ENCODE results near the gene RANGRF.
A peak's percentile ranks its signal among the peaks of the same experiment; 100 is the strongest.

Gene RANGRF

DNA sequence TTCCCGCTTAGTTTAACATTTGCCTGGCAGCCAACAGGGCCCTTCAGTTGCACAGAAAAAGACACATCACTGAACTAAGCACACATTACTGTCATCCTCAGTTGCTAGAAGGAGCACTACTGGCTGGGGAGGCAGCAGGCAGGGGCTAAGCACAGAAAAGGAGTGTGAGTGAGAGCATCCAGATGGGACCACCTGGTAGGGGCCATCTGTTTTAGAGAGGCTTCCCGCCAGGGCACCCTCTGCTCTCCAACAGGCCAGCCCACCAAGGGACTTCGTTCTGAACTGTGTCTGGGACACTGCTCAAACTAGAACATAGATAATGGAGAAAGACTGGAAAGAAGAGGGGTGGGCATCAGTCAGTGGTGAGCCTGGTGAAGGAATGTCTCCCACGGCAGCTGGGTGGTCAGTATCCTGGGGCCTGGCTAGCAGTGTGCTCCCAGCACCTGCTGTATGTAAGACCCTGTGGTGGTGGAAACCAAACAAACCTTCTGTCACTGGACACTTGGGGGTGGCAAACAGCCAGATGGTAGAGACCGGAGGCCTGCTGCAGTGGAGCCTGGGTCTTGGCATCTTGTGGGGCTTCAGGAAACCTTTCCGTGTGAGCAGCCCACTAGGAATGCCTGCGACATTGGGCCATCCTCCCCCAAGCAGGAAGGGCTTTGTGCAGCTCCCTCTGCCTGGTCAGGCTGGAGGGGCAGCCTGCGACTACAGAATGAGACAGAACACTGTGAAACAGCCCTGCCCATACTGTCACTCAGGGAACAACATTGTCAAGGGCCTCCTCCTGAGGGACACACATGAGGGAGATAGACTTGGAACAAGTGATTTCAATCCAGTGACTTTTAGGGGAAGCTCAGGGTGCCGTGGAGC is 12.8 kb upstream of the RANGRF start:
- DNase-seq, result no peak

DNA sequence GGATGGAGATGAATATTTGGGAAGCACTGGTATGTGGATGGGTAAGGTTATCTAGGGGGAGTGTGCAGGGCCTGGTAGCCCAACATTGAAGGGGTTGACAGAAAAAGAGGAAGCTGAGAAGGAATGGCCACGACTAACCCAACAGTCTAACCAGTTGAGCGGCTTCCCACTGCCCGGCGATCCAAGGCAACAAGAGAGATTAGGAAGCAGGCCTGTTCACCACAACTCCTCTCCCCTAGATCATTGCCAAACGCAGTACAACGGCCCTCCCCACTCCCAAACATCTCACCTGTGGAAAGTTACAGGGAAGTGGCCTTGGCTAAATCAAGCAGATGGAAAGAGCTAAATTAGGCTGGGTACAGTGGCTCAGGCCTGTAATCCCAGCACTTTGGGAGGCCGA is 11.2 kb upstream of the RANGRF start:
- no peak for DNase-seq

DNA sequence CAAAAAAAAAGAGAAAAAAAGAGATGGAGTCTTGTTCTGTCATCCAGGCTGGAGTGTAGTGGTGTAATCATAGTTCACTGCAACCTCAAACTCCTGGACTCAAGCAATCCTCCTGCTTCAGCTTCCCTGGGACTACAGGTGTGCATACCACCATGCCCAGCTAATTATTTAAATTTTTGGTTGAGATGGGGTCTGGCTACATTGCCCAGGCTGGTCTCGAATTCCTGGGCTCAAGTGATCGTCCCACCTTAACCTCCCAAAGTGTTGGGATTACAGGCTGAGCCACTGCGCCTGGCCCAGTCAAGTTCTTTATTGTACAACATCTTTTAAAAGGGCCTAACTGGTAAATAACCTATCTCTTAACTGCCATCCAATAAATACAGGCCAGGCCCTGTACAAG is 6.1 kb upstream of the RANGRF start:
- DNase-seq, result no peak

DNA sequence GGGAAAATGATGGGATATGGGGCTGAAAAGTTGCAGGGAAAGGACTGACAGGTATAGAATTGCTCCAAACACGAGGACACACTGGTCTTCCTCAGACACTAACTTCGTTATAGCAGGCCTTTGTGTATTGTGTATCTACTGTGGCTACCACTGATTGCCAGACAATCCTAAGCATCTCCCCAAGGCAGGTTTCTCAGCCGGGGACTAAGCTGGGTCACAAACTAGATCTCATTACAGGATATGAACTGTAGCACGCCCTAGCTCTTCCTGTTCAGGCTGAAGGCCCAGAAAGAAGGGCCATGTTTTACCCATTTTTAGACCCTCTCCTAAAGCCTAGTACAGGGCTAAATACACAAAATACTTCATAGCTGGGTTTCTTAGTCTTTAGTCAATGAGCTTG is 5.1 kb upstream of the RANGRF start:
- no peak for DNase-seq

DNA sequence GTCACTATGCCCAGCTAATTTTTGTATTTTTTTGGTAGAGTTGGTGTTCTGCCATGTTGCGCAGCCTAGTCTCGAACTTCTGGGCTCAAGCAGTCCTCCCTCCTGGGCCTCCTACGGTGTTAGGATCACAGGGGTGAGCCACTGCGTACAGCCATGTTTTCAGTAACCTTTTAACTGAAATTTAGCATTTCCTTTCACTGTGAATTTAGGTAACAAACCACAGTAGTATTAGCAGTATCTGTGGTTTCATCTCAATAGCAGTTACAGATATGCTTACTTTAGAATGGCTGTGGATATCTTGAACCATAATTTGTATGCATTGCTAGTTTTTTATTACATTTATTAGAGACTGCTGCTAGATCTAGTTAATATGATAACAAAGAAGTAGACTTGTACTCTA is 4.3 kb upstream of the RANGRF start:
- no peak for DNase-seq

DNA sequence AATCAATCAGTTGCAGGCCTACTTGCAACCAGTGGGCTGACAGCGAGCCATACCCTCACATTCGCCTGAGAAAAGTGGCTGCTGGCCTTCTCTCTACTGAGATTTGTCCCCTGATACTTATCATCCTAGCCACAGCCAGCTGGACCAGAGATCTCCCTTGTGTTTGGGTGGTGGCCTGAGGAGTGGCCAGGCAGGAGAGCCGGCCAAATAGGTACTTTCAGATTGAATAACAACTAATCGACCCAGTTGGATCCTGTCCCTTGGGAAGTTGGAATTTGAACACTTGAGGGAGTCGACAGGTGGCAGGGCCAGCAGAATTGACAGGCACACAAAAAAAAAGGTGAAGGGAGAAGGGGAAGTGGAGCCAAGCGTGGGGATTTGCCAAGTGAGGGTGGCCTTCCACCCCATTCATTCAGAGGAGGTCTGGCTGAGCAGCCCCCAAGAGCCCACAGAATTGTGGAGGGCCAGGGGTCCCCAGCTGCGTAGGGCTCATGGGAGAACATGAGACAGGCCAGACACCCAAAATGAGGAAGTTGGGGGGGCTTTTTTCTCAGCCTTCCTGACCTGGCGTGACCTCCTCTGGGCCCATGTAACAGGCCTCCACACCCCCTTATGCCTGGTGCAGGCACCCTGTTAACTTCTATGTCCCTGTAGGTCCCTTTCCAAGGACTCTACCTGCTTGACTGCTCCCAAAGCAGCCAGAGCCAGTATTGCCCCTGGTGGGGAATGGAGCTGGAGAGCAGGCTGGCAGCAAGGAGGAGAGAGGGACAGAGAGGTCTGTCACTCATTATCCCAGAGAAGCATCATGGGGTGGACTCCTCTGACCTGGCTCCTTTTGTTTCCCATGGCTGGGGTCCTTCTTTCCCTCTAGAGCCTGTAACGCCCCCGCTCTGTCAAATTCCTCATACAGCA is 2.9 kb upstream of the RANGRF start:
- DNase-seq, result no peak

DNA sequence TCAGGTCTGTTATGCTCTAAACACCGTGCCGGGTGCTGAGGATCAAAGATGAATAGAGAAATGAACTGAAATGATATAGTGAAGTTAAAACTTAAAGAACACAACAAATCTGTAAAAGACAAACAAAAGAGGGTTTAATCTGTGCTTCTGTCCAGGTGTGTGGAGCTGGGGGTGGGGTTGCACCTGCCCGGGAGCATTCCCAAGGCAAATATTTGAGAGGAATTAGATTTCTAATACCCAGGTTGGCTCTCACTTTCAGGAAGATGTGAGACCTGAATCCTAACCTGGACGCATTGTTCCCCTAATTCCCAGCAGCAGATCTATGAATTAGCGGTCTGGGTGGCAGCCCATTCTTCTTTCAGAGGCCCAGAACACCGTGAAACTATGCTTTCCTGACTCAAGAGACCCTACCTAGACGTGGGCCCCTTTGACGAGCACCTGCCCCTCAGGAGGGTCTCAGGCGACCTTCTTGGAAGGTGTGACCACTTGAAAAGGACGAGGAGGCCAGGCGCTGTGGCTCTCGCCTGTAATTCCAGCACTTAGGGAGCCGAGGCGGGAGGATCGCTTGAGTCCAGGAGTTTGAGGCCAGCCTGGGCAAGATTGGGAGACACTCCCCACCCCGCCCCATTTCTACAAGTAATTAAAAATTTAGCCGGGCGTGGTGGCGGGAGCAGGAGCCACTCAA is 677 bp upstream of the RANGRF start:
- DNase-seq, result no peak

DNA sequence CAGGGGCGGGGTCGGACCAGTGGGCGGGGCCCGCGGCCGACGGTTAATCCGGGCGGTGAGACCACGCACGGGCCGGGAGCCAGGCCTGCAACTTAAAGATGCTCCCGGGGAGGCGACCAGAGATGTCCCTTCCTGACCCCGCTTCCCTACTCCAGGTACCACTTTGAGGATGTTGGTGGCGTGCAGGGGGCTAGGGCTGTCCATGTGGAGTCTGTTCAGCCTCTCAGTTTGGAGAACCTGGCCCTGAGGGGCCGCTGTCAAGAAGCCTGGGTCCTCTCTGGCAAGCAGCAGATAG is 580 bp downstream of the RANGRF start:
- no peak for DNase-seq

DNA sequence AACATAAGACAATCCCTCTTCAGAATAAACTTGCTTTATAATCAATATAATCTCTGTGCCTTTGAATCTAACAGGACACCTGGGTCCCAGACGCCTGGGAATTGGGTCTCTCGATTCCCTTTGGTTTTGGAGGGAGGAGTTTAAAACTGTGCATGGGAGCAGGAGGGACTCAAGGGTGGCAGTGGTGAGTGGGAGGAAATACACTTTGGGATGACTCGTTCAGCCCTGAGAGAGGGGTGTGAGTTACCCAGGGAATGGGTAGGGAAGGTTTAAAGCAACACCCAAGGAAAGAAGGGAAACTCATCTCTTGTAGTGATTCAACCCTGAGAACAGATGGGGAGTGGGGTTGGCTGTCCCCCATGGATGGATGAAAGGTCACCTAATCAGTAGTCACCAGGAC is 1.6 kb downstream of the RANGRF start:
- DNase-seq, result no peak

DNA sequence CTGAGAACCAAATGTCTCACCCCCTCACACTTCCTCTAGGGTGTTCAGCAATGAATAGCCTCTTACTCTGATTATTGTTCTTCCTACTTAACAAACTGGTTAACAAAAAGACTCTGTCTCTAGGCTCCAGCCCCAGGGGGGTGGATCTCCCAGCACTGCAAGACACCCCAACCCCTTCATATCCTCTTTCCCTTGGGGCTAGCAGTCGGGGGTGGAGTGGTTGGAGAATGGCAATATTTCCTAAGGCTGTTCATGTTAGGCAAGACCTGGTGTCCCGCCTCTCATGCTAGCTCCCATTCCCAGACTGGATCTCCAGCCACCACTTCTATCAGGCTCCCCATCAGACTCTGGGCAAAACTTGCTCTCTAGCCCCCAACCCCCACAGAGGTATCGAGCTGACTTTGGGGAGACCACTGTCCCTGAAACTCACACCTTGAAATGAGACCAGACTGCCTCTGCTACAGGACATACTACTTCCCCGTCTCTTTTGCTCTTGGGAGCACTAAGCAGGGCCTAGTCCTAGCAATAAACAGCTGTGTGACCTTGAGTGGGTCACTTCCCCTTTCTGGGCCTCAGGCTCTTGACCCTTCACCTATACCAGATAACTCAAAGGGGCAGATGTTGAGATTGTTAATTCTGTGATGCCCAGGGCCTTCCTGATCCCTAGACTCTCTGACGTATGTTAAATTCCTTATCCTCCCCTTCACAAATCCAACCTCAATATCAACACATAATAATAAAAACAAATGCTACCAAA is 4.3 kb downstream of the RANGRF start:
- DNase-seq, result no peak

DNA sequence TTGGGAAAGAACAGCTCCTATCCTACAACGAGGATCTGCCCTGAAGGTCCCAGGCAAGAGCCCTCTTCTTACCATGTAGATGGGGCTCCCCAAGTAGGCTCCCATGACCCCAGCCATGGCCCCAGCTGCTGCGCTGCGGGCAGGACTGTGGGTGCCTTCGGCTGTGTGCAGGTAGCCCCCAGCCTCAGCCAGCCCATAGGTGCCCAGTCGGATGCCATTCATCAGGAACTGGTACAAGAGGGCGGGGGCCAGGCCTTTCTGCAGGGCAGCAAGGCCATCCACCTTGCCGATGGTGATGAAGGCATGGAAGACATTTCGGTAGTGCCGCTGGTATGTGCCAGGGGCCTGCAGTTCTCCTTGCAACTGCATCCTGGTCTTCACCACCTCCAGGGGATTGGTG is 5.9 kb downstream of the RANGRF start:
- no peak for DNase-seq

DNA sequence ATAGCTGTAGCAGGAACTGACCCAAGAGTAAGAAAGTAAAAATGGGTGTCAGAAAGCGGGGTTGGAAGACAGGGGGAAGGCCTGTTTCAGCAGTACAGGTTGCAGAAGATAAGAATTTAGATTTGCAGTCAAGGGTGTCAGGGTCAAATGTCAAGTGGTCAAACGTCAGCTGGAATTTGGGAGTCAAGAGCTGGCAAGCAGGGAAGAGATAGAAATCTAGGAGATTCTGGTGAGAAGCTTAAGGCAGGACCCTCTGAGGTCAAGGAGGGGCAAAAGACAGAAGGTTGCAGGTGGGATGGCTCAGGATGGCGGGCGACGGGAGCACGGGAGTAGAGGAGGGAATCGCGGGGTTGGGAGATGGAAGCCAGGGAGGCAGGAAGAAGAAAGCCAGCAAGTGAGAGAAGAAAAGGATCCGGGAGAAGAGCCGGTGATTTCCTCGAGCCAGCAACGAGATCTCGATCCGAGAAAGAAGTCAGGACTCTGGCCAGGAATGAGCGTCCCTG is 6.4 kb downstream of the RANGRF start:
- DNase-seq, result no peak

DNA sequence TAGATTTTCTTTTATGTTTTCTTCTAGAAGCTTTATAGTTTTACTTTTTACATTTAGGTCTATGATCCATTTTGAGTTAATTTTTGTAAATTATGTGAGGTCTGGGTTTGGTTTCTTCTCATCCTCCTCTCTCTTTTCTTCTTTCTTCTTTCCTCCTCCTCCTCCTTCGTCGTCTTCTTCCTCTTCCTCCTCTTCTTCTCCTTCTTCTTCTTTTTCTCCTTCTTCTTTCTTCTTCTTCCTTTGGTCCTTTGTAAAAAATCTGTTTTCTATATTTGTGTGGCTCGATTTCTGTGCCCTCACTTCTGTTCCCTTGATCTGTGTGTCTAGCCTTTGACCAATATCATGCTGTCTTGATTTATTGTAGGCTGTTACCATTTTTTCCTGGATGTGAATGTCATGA is 11.8 kb downstream of the RANGRF start:
- DNase-seq, result no peak

DNA sequence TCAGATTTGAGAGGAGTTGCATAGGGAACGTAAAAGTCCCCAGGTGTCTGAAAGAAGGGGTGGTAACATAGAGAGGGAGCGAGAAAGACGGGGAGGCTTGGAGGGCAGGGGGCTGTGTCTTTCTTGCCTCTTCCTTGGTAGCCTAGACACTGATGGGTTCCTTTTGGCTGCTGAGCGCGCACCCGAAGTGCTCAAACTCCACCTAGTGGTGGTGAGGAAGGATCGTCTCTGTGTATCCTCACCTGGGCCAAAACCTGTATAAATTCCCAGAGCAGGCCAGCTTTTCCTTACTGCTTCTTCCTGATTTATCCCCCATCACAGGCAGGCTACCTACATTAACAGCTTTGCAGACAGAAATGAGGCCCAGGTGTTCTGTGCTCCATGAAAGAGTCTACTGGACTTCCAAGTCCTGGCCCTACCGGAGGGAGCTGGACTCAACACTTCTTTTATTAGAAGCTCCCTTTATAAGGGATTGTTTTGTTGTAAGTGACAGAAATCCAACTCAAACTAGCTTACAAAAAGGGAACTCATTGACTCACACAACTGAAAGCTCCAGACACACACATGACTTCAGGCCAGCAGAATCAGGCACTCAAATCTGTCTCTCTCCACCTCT is 12.3 kb downstream of the RANGRF start:
- DNase-seq, result peak; percentile 56

DNA sequence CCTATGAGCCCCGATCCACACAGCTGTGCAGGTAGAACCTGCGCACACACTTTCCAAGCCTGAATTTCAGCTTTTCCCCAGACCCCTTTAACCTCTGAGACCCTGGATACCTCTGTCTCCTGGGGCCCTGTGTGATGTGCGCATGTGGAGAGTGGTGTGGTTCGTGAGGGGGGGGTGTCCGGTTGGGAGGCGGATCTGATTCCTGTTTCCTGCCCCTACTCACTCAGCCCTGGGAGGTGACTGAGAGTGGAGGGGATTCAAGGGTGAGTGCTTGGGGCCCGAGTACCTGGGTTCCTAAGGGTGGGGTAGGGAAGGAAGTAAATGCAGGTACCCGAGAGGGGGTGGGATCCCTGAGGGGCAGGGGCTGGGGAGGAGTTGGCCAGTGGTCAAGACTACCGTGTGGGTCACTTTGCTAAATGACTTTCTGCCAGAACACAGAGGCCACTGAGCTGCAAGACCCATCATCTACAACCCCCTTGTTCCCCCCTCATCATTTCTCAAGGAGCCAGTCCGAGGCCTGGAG is 22.2 kb downstream of the RANGRF start:
- no peak for DNase-seq

DNA sequence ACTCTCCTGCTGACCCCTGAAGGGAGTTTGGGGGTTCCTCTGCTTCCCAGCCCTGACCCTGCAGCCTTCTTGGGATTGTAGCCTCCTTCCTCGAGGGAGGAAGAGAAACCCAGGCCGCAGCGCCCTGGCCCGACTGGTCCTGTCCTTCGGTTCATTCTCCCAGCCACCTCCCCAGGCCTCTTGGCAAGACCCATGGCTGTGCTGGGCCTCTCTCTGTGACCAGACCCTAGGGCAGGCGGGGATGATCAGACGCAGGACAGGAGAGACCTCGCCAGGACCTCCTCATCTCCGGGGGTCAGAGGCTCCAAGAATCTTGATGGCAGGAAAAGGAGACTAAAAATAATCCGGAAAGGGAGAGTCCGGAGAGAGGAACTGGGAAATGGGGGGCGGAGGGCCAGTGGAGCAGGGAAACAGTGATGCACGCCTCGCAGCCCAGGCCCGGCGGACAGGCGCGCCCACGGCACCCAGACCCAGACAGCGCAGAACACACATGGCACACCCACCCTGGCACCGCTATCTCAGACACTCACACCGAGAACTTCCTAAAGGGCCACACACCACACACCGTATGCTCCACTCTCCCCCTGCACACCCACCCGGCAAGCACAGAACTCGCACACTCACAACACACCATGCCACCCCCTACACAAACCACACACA is 22.8 kb downstream of the RANGRF start:
- no peak for DNase-seq

DNA sequence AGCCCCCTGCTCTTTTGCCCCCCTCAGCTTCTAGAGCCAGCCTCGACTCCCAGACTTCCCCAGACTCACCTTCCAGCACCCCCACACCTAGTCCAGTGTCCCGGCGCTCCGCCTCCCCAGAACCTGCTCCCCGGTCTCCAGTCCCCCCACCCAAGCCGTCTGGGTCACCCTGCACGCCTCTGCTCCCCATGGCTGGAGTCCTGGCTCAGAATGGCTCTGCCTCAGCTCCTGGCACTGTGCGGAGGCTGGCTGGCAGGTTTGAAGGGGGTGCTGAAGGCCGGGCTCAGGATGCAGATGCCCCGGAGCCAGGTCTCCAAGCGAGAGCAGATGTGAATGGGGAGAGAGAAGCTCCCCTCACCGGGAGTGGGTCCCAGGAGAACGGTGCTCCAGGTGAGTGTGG is 23.8 kb downstream of the RANGRF start:
- no peak for DNase-seq

DNA sequence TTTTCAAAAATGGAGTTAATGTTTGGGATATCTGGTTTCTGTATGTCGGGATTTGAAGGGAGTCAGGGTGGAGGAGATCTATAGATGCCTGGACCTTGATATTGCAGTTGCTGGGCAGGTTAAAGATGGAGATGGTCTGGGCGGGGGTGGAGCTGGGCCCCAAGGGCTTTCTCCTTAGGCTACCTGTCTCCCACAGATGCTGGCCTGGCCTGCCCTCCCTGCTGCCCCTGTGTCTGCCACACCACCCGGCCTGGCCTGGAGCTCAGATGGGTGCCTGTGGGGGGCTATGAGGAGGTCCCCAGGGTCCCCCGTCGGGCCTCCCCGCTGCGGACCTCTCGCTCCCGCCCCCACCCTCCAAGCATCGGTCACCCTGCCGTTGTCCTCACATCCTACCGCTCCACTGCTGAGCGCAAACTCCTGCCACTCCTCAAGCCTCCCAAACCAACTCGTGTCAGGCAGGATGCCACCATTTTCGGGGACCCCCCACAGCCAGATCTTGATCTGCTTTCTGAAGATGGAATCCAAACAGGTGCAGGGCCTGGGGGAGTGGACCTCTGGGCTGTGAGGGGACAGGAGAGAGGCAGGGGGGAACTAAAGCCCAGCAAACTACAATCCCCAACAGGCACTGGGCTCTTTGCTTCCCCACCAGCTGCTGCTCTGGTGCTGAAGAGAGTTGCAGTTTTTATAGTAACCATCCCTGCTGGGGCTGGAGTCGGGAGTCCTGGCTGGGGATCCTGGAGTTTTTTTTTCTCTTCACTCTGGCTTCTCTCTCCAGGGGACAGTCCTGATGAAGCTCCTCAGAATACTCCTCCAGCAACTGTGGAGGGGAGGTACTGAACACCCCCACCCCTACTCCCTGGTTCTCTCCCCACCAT is 24.5 kb downstream of the RANGRF start:
- DNase-seq, result no peak

DNA sequence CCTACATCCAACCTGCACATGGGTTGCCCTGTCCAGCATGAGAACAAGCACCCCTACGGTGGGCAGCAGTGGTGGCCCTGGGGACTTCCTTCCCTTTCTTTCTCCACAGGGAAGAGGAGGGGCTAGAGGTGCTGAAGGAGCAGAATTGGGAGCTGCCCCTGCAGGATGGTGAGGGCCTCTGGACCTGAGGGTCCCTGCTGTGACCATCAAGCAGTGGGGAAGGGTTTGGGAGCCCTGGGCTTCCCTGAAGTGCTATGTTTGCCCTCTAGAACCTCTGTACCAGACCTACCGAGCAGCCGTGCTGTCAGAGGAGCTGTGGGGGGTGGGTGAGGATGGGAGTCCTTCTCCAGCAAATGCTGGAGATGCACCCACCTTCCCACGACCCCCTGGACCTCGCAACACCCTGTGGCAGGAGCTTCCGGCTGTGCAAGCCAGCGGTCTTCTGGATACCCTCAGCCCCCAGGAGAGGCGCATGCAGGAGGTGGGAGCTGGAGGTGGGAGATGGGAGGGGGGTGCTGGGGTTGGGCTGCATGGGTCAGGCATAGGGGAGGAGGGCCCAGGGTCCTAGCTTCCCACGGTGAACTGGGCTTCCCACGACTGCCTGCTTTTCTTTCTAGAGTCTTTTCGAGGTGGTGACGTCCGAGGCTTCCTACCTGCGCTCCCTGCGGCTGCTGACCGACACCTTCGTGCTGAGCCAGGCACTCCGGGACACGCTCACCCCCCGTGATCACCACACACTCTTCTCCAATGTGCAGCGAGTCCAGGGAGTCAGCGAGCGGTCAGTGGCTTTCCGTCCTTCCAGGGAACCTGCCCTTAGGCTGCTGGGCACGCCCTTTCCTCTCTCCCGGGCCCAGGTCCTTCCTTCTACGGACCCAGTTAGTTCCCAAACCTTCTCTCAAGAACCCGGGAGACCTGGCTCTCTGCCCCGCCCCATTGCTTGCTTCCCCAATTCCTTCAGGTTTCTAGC is 26.6 kb downstream of the RANGRF start:
- DNase-seq, result no peak

Measured in NCI-H446 treated with DMSO at 0.1 percent for 48 hours (cell line).